CD4-positive, alpha-beta T cell treated with Interleukin-15 for 1 hour (primary cell): ENCODE data around the gene OR10J1.
"Not testable (repeated sequence)": the region's sequence is repeated elsewhere in the genome, so short reads cannot be mapped to it uniquely, and the experiment has no call there.

ENCODE experiments used
- DNase-seq: peaks from one replicate; pipeline ENCODE4 v3.0.0-alpha.2; 2020

Gene OR10J1

GRCh38 chr1:159439422-159439821 is at the start of gene OR10J1:
Gene OR10J1 (plus strand): TSS chr1:159439722. CDS start chr1:159439792, 70 bp downstream.
- no peak for DNase-seq

GRCh38 chr1:159406821-159407220 is 32.7 kb upstream of the OR10J1 start:
- no peak for DNase-seq

- no peak for DNase-seq
Measured at GRCh38 chr1:159408862-159409400, 30.6 kb upstream of the OR10J1 start.

GRCh38 chr1:159421821-159422220 is 17.7 kb upstream of the OR10J1 start:
- no peak for DNase-seq

- no peak for DNase-seq
Measured at GRCh38 chr1:159428536-159428935, 11.0 kb upstream of the OR10J1 start.

GRCh38 chr1:159429074-159429861 is 10.3 kb upstream of the OR10J1 start:
- no peak for DNase-seq

GRCh38 chr1:159430985-159431384 is 8.5 kb upstream of the OR10J1 start:
- DNase-seq = no peak

GRCh38 chr1:159431904-159432303 is 7.6 kb upstream of the OR10J1 start, which contains the start of gene OR10J4:
Gene OR10J4 (plus strand): TSS chr1:159432204.
- no peak for DNase-seq

GRCh38 chr1:159436469-159436868 is 3.1 kb upstream of the OR10J1 start:
- no peak for DNase-seq

GRCh38 chr1:159441360-159441759 is 1.8 kb downstream of the OR10J1 start:
- no peak for DNase-seq

GRCh38 chr1:159442428-159442827 is 2.9 kb downstream of the OR10J1 start:
- no peak for DNase-seq

GRCh38 chr1:159443066-159443750 is 3.7 kb downstream of the OR10J1 start:
- no peak for DNase-seq

GRCh38 chr1:159444511-159444910 is 5.0 kb downstream of the OR10J1 start:
- DNase-seq = no peak

- DNase-seq = no peak
Measured at GRCh38 chr1:159448181-159448580, 8.7 kb downstream of the OR10J1 start.

- not testable (repeated sequence) for DNase-seq
Measured at GRCh38 chr1:159449605-159450004, 10.1 kb downstream of the OR10J1 start.

- DNase-seq = no peak
Measured at GRCh38 chr1:159459551-159459950, 20.0 kb downstream of the OR10J1 start.

GRCh38 chr1:159465191-159465603 is 25.7 kb downstream of the OR10J1 start:
- no peak for DNase-seq

GRCh38 chr1:159468321-159468720 is 28.8 kb downstream of the OR10J1 start:
- no peak for DNase-seq

GRCh38 chr1:159469921-159470533 is 30.5 kb downstream of the OR10J1 start:
- DNase-seq = no peak

GRCh38 chr1:159473335-159473734 is 33.8 kb downstream of the OR10J1 start:
- DNase-seq = no peak

- DNase-seq = no peak
Measured at GRCh38 chr1:159474926-159475325, 35.4 kb downstream of the OR10J1 start.

GRCh38 chr1:159483501-159483900 is 44.0 kb downstream of the OR10J1 start:
- DNase-seq = no peak
